ENCODE measurements around the gene ERAS.

Gene ERAS

GRCh38 chrX:48826135-48826875, at the start of gene ERAS:
Gene ERAS (plus strand): TSS chrX:48826513. CDS start chrX:48829124, 2,611 bp downstream.
- Histone ChIP-seq H3K4me1 (ENCODE audit: control insufficient read depth in 1 of 2, insufficient read depth in 2 of 2, low read length in 2 of 2) (no peaks in the 10 kb centered on the region), H3K9me3 (ENCODE audit: control insufficient read depth in 1 of 2, low read length in 2 of 2) (no peaks in the 10 kb centered on the region), H3K4me3 (ENCODE audit: low read depth in 1 of 2, low read length in 2 of 2) (no peak within 1 kb of the TSS), H3K36me3 (ENCODE audit: control insufficient read depth in 1 of 2, insufficient read depth in 2 of 2, low read length in 2 of 2) (peaks cover 3 to 36% of the 10 kb centered on the region in 2 donors), H3K27ac (ENCODE audit: low read length) (no peak within 1 kb of the TSS), H3K27me3 (ENCODE audit: low read depth, low read length) (no peaks in the 10 kb centered on the region)

- Histone ChIP-seq H3K9me3 (ENCODE audit: control insufficient read depth in 1 of 2, low read length in 2 of 2) (no peaks in the 10 kb centered on the region), H3K4me3 (ENCODE audit: low read depth in 1 of 2, low read length in 2 of 2) (no peak overlapping the region), H3K27me3 (ENCODE audit: low read depth, low read length) (no peaks in the 10 kb centered on the region), H3K27ac (ENCODE audit: low read length) (no peak overlapping the region), H3K4me1 (ENCODE audit: control insufficient read depth in 1 of 2, insufficient read depth in 2 of 2, low read length in 2 of 2) (no peaks in the 10 kb centered on the region), H3K36me3 (ENCODE audit: control insufficient read depth in 1 of 2, insufficient read depth in 2 of 2, low read length in 2 of 2) (no peaks in the 10 kb centered on the region)
Observed at GRCh38 chrX:48776818-48777439, 49.4 kb upstream of the ERAS start.

- Histone ChIP-seq H3K4me1 (ENCODE audit: control insufficient read depth in 1 of 2, insufficient read depth in 2 of 2, low read length in 2 of 2) (no peaks in the 10 kb centered on the region), H3K27me3 (ENCODE audit: low read depth, low read length) (no peaks in the 10 kb centered on the region), H3K27ac (ENCODE audit: low read length) (no peak overlapping the region), H3K36me3 (ENCODE audit: control insufficient read depth in 1 of 2, insufficient read depth in 2 of 2, low read length in 2 of 2) (no peaks in the 10 kb centered on the region), H3K4me3 (ENCODE audit: low read depth in 1 of 2, low read length in 2 of 2) (no peak overlapping the region), H3K9me3 (ENCODE audit: control insufficient read depth in 1 of 2, low read length in 2 of 2) (no peaks in the 10 kb centered on the region)
Observed at GRCh38 chrX:48779399-48779798, 46.9 kb upstream of the ERAS start.

- Histone ChIP-seq H3K9me3 (ENCODE audit: control insufficient read depth in 1 of 2, low read length in 2 of 2) (no peaks in the 10 kb centered on the region), H3K36me3 (ENCODE audit: control insufficient read depth in 1 of 2, insufficient read depth in 2 of 2, low read length in 2 of 2) (no peaks in the 10 kb centered on the region)
Observed at GRCh38 chrX:48781705-48782104, 44.6 kb upstream of the ERAS start.

GRCh38 chrX:48782216-48782615, 44.1 kb upstream of the ERAS start:
- H3K9me3 ChIP-seq (ENCODE audit: control insufficient read depth in 1 of 2, low read length in 2 of 2) = no peaks in the 10 kb centered on the region
- no peaks in the 10 kb centered on the region for H3K36me3 ChIP-seq (ENCODE audit: control insufficient read depth in 1 of 2, insufficient read depth in 2 of 2, low read length in 2 of 2)
- H3K27me3 ChIP-seq (ENCODE audit: low read depth, low read length) = no peaks in the 10 kb centered on the region
- H3K4me1 ChIP-seq (ENCODE audit: control insufficient read depth in 1 of 2, insufficient read depth in 2 of 2, low read length in 2 of 2) = no peaks in the 10 kb centered on the region
- H3K27ac ChIP-seq (ENCODE audit: low read length) = no peak overlapping the region
- no peak overlapping the region for H3K4me3 ChIP-seq (ENCODE audit: low read depth in 1 of 2, low read length in 2 of 2)

More at GRCh38 chrX:48781705-48782104, 44.6 kb upstream of the ERAS start:
- Histone ChIP-seq H3K4me3 (ENCODE audit: low read depth in 1 of 2, low read length in 2 of 2) (no peak overlapping the region), H3K27ac (ENCODE audit: low read length) (no peak overlapping the region), H3K4me1 (ENCODE audit: control insufficient read depth in 1 of 2, insufficient read depth in 2 of 2, low read length in 2 of 2) (no peaks in the 10 kb centered on the region), H3K27me3 (ENCODE audit: low read depth, low read length) (no peaks in the 10 kb centered on the region)

- Histone ChIP-seq H3K4me1 (ENCODE audit: control insufficient read depth in 1 of 2, insufficient read depth in 2 of 2, low read length in 2 of 2) (no peaks in the 10 kb centered on the region), H3K27me3 (ENCODE audit: low read depth, low read length) (no peaks in the 10 kb centered on the region), H3K9me3 (ENCODE audit: control insufficient read depth in 1 of 2, low read length in 2 of 2) (no peaks in the 10 kb centered on the region), H3K36me3 (ENCODE audit: control insufficient read depth in 1 of 2, insufficient read depth in 2 of 2, low read length in 2 of 2) (no peaks in the 10 kb centered on the region), H3K27ac (ENCODE audit: low read length) (no peak overlapping the region), H3K4me3 (ENCODE audit: low read depth in 1 of 2, low read length in 2 of 2) (no peak overlapping the region)
Observed at GRCh38 chrX:48782795-48783194, 43.5 kb upstream of the ERAS start.

- no peaks in the 10 kb centered on the region for H3K27me3 ChIP-seq (ENCODE audit: low read depth, low read length)
- no peaks in the 10 kb centered on the region for H3K9me3 ChIP-seq (ENCODE audit: control insufficient read depth in 1 of 2, low read length in 2 of 2)
- H3K36me3 ChIP-seq (ENCODE audit: control insufficient read depth in 1 of 2, insufficient read depth in 2 of 2, low read length in 2 of 2) = no peaks in the 10 kb centered on the region
Observed at GRCh38 chrX:48784726-48785125, 41.6 kb upstream of the ERAS start.

GRCh38 chrX:48785186-48785539, 41.1 kb upstream of the ERAS start:
- no peaks in the 10 kb centered on the region for H3K9me3 ChIP-seq (ENCODE audit: control insufficient read depth in 1 of 2, low read length in 2 of 2)
- no peaks in the 10 kb centered on the region for H3K36me3 ChIP-seq (ENCODE audit: control insufficient read depth in 1 of 2, insufficient read depth in 2 of 2, low read length in 2 of 2)
- H3K4me1 ChIP-seq (ENCODE audit: control insufficient read depth in 1 of 2, insufficient read depth in 2 of 2, low read length in 2 of 2) = no peaks in the 10 kb centered on the region
- no peaks in the 10 kb centered on the region for H3K27me3 ChIP-seq (ENCODE audit: low read depth, low read length)
- no peak overlapping the region for H3K4me3 ChIP-seq (ENCODE audit: low read depth in 1 of 2, low read length in 2 of 2)
- H3K27ac ChIP-seq (ENCODE audit: low read length) = no peak overlapping the region

More at GRCh38 chrX:48784726-48785125, 41.6 kb upstream of the ERAS start:
- Histone ChIP-seq H3K27ac (ENCODE audit: low read length) (no peak overlapping the region), H3K4me1 (ENCODE audit: control insufficient read depth in 1 of 2, insufficient read depth in 2 of 2, low read length in 2 of 2) (no peaks in the 10 kb centered on the region), H3K4me3 (ENCODE audit: low read depth in 1 of 2, low read length in 2 of 2) (no peak overlapping the region)

- H3K27me3 ChIP-seq (ENCODE audit: low read depth, low read length) = no peaks in the 10 kb centered on the region
Observed at GRCh38 chrX:48785540-48786214, 40.6 kb upstream of the ERAS start.

GRCh38 chrX:48786341-48786800, 39.9 kb upstream of the ERAS start, which contains the start of gene GATA1:
Gene GATA1 (plus strand): TSS chrX:48786590. CDS start chrX:48791110, 4,520 bp downstream.
- no peak within 1 kb of the TSS for H3K27ac ChIP-seq (ENCODE audit: low read length)
- no peaks in the 10 kb centered on the region for H3K9me3 ChIP-seq (ENCODE audit: control insufficient read depth in 1 of 2, low read length in 2 of 2)
- no peak within 1 kb of the TSS for H3K4me3 ChIP-seq (ENCODE audit: low read depth in 1 of 2, low read length in 2 of 2)
- H3K4me1 ChIP-seq (ENCODE audit: control insufficient read depth in 1 of 2, insufficient read depth in 2 of 2, low read length in 2 of 2) = no peaks in the 10 kb centered on the region
- no peaks in the 10 kb centered on the region for H3K27me3 ChIP-seq (ENCODE audit: low read depth, low read length)
- no peaks in the 10 kb centered on the region for H3K36me3 ChIP-seq (ENCODE audit: control insufficient read depth in 1 of 2, insufficient read depth in 2 of 2, low read length in 2 of 2)

More at GRCh38 chrX:48785540-48786214, 40.6 kb upstream of the ERAS start:
- H3K27ac ChIP-seq (ENCODE audit: low read length) = no peak overlapping the region
- no peaks in the 10 kb centered on the region for H3K4me1 ChIP-seq (ENCODE audit: control insufficient read depth in 1 of 2, insufficient read depth in 2 of 2, low read length in 2 of 2)
- H3K9me3 ChIP-seq (ENCODE audit: control insufficient read depth in 1 of 2, low read length in 2 of 2) = no peaks in the 10 kb centered on the region
- no peaks in the 10 kb centered on the region for H3K36me3 ChIP-seq (ENCODE audit: control insufficient read depth in 1 of 2, insufficient read depth in 2 of 2, low read length in 2 of 2)
- no peak overlapping the region for H3K4me3 ChIP-seq (ENCODE audit: low read depth in 1 of 2, low read length in 2 of 2)

- Histone ChIP-seq H3K27ac (ENCODE audit: low read length) (no peak overlapping the region), H3K4me3 (ENCODE audit: low read depth in 1 of 2, low read length in 2 of 2) (no peak overlapping the region), H3K4me1 (ENCODE audit: control insufficient read depth in 1 of 2, insufficient read depth in 2 of 2, low read length in 2 of 2) (no peaks in the 10 kb centered on the region), H3K9me3 (ENCODE audit: control insufficient read depth in 1 of 2, low read length in 2 of 2) (no peaks in the 10 kb centered on the region), H3K36me3 (ENCODE audit: control insufficient read depth in 1 of 2, insufficient read depth in 2 of 2, low read length in 2 of 2) (no peaks in the 10 kb centered on the region), H3K27me3 (ENCODE audit: low read depth, low read length) (no peaks in the 10 kb centered on the region)
Observed at GRCh38 chrX:48786825-48787504, 39.3 kb upstream of the ERAS start.
